Measurements from ENCODE around the gene KSR1.

DNA sequence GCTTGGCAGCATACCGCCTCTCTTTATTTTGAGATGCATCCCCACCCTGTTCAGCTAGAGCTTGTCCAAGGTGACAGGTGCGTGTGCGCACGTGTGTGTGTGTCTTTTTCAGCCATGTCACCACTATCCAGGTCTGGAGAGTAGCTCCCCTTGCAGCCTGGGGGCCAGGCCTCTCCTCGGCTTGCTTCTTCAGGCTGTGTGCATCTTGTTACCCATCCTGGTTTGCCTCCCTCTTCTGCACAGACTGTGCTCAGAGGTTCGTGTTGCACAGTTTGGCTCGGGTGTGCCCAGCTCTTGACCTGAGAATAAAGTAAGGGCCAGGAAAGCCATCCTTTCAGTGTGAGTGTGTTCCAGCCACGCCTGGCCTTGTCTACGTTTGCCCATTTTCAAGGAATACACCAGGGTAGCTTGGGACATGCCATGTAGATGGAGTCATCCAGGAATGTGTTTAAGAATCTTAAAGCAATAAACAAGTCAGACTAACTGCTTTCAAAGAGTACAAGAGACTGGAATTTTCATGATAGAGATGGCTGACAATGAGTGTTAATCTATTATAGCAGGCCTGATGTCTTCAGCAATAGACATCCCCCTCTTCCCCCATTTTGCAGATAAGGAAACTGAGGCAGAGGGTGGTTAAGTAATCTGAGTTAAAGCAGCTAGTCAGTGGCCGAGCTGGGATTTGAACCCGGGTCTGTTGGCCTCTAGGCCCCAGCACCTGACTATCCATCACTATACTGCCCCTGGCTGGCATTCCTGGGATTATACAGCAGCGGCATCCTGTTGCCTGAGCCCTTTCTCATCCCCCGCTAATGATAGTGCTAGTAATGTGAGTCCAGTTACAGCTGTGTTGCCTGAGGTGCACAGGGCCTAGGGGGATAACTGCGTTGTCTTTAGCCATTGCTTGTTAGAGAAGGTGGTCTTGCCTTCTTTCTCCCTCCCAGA is 77.9 kb downstream of the KSR1 start:
- TF ChIP-seq, protein P1, sequence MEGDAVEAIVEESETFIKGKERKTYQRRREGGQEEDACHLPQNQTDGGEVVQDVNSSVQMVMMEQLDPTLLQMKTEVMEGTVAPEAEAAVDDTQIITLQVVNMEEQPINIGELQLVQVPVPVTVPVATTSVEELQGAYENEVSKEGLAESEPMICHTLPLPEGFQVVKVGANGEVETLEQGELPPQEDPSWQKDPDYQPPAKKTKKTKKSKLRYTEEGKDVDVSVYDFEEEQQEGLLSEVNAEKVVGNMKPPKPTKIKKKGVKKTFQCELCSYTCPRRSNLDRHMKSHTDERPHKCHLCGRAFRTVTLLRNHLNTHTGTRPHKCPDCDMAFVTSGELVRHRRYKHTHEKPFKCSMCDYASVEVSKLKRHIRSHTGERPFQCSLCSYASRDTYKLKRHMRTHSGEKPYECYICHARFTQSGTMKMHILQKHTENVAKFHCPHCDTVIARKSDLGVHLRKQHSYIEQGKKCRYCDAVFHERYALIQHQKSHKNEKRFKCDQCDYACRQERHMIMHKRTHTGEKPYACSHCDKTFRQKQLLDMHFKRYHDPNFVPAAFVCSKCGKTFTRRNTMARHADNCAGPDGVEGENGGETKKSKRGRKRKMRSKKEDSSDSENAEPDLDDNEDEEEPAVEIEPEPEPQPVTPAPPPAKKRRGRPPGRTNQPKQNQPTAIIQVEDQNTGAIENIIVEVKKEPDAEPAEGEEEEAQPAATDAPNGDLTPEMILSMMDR (conservative IDR thresholded peaks at IDR 0.05), result no peak
- TF ChIP-seq EZH2 (IDR thresholded peaks at IDR 0.05; ENCODE audit: low read depth), result no peak
